NCI-H1694 treated with DMSO at 0.1 percent for 48 hours (cell line): Measurements from ENCODE around the gene CHCHD4.
"Not testable (repeated sequence)": the region's sequence is repeated elsewhere in the genome, so short reads cannot be mapped to it uniquely, and the experiment has no call there.

ENCODE experiments used
- DNase-seq: peaks from one replicate; lab custom pipeline; 2025; lab: John Stamatoyannopoulos, UW

Gene CHCHD4

GRCh38 chr3:14134291-14134690 lies 9.6 kb upstream of the CHCHD4 start:
- no peak for DNase-seq

GRCh38 chr3:14133876-14134275 lies 9.2 kb upstream of the CHCHD4 start:
- no peak for DNase-seq

GRCh38 chr3:14133188-14133800 lies 8.6 kb upstream of the CHCHD4 start:
- DNase-seq: no peak

GRCh38 chr3:14132689-14133088 lies 8.0 kb upstream of the CHCHD4 start:
- DNase-seq: no peak

- DNase-seq: no peak
These were observed 7.5 kb upstream of the CHCHD4 start for GRCh38 chr3:14132120-14132519.

GRCh38 chr3:14131134-14131533 lies 6.5 kb upstream of the CHCHD4 start:
- no peak for DNase-seq

- no peak for DNase-seq
These were observed 6.0 kb upstream of the CHCHD4 start for GRCh38 chr3:14130707-14131106.

- no peak for DNase-seq
These were observed 5.6 kb upstream of the CHCHD4 start for GRCh38 chr3:14130230-14130629.

- no peak for DNase-seq
These were observed 4.6 kb upstream of the CHCHD4 start for GRCh38 chr3:14129296-14129695.

GRCh38 chr3:14128724-14129123 lies 4.1 kb upstream of the CHCHD4 start:
- no peak for DNase-seq

- DNase-seq: no peak
These were observed 3.0 kb upstream of the CHCHD4 start for GRCh38 chr3:14127516-14128161.

GRCh38 chr3:14126887-14127505 lies 2.3 kb upstream of the CHCHD4 start:
- no peak for DNase-seq

- no peak for DNase-seq
These were observed 1.6 kb upstream of the CHCHD4 start for GRCh38 chr3:14126017-14126886.

- DNase-seq: no peak
These were observed 735 bp upstream of the CHCHD4 start for GRCh38 chr3:14125193-14126016.

GRCh38 chr3:14124223-14124614 lies 451 bp downstream of the CHCHD4 start:
- DNase-seq: no peak

GRCh38 chr3:14123308-14124222 lies 1.1 kb downstream of the CHCHD4 start:
- DNase-seq: no peak

GRCh38 chr3:14122301-14122700 lies 2.4 kb downstream of the CHCHD4 start:
- no peak for DNase-seq

- DNase-seq: no peak
These were observed 2.8 kb downstream of the CHCHD4 start for GRCh38 chr3:14121859-14122258.

GRCh38 chr3:14120921-14121448 lies 3.7 kb downstream of the CHCHD4 start:
- DNase-seq: not testable (repeated sequence)
